GM18502 (cell line): Measurements from ENCODE around the gene TIMM50.
"Not testable (repeated sequence)": the region's sequence is repeated elsewhere in the genome, so short reads cannot be mapped to it uniquely, and the experiment has no call there.

Experiments used
- ATAC-seq: cut with Tn5 transposase; IDR thresholded peaks from one replicate; pipeline ENCODE4 v1.9.1; 2021; ENCODE audit warnings: mild to moderate bottlenecking; ENCODE audit not compliant: unreplicated experiment, poor library complexity

Gene TIMM50

DNA sequence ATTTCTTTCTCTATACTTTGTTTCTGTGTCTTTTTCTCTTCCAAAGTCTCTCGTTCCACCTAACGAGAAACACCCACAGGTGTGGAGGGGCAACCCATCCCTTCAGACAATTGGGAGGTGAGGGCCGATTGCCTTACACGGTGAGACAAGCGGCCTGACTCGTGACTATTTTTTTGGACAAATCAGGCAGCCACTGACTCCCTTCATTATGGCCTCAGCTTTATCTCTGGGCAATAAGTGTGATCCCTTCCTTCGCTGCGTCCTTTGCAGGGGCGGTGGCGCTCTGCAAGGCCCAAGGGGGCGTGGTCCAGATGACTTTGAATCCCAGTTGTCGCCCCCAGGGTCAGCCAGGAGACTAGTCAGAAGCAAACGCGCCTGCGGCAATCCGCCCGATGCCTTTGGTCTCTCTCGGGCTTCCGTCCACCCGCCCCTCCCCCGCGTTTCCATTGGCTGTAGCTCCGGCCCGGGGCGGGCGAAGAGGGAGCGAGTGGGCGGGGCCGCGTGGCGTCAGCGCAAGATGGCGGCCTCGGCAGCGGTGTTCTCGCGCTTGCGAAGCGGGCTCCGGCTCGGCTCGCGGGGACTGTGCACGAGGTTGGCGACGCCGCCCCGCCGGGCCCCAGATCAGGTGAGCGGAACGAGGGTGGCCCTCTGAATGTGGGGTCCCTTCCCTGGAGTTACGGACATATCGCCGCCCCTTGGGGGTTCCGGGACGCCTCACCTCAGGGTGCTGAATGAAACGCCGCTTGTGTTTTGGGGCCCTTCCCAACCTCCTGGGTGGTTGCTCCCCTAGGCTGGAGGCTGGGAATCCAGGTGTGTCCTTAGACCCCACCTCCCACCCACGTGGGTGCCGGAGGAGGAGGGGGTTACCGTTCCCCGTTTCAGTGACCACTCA, at the start of gene TIMM50:
TIMM50 (plus strand) TSS at position 502 of the 892 bp plus-strand sequence; CDS start at position 518, 16 bp downstream.
- ATAC-seq = peak; percentile 88

DNA sequence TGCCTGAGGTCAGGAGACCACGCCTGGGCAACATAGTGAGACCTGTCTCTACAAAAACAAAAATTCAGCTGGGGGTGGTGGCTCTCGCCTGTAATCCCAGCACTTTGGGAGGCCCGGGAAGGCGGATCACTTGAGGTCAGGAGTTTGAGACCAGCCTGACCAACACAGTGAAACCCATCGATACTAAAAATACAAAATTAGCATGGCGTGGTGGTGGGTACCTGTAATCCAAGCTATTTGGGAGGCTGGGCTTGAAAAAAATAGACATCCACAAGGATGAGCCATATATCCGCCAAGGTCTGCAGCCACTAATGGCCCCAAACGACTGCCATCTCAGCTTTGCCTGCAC, 48.0 kb upstream of the TIMM50 start:
- ATAC-seq = no peak

- ATAC-seq = no peak
Observed at GRCh38 chr19:39433480-39434079, 47.1 kb upstream of the TIMM50 start.

- no peak for ATAC-seq
Observed at GRCh38 chr19:39434123-39435076, 46.2 kb upstream of the TIMM50 start.

DNA sequence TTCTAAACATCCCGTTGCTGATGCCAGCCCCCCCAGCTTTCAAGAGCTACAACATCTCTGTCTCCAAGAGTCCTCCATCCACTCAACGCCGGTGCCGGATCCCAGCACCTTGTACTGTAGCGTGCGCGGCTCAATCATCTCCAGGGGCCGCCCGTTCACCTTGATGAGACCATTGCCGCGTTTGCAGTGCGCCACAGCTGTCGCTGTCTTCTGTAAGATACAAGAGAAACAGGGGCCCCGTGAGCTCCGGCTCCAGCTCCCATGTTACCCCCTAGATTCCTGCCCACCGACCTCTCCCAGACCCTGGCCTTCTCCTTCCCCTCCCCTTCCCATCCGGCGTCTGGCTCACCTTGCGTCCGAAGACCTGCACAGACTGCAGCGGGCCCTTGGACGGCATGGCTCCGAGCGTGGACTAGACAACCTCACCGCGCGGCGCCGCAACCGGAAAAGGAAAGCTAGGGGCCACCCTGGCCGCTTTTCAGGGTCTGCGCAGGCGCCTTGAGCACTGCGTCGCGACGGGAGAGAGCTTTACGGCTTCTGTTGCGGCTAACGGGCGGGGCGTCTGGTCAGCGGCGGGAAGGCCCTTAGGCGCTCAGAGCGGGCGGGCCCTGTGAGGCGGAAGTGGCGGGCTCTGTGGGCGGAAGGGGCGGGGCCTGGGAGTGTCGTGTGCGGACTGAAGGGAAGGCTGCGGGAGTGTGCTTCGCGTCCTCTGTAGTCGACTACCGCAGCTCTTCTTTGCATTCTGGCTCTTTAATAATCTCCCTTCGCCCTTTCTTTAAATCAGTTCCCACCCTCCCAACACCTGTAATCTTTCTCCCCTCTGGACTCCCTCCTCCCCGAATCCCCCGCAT, 44.9 kb upstream of the TIMM50 start, which contains the start of gene RPS16:
RPS16 (minus strand) TSS at position 451 of the 851 bp plus-strand sequence; CDS start at position 397, 54 bp downstream.
- peak; percentile 71 for ATAC-seq

- no peak for ATAC-seq
Observed at GRCh38 chr19:39436350-39436716, 44.3 kb upstream of the TIMM50 start.

GRCh38 chr19:39438270-39438934, 42.2 kb upstream of the TIMM50 start:
- ATAC-seq = no peak

- ATAC-seq = no peak
Observed at GRCh38 chr19:39444598-39445195, 35.9 kb upstream of the TIMM50 start.

- peak; percentile 89 for ATAC-seq
Observed at GRCh38 chr19:39445196-39446111, 35.2 kb upstream of the TIMM50 start, which contains the start of gene SUPT5H. SUPT5H (plus strand) TSS chr19:39445582; CDS start chr19:39445891, 309 bp downstream.

DNA sequence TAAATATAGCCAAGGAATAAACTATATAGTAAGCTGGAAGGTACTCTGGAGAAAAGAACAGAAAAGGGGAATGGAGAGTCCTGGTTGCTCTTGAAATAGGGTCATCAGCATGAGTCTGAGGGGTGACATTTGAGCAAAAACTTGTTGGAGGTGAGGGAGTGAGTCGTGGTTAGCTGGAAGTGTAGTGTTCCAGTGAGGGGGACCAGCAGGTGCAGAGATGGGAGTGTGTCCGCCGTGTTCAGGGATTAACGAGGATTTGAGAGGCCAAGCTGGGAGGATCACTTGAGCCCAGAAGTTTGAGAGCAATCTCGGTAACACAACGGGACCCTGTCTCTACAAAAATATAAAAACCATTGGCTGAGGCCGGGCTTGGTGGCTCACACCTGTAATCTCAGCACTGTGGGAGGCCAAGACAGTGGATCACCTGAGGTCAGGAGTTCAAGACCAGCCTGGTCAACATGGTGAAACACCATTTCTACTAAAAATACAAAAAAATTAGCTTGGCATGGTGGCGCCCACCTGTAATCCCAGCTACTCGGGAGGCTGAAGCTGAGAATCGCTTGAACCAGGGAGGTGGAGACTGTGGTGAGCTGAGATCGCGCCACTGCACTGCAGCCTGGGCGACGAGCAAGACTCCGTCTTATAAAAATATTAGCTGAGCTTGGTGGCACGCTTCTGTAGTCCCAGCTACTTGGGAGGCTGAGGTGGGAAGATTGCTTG, 34.1 kb upstream of the TIMM50 start:
- no peak for ATAC-seq

DNA sequence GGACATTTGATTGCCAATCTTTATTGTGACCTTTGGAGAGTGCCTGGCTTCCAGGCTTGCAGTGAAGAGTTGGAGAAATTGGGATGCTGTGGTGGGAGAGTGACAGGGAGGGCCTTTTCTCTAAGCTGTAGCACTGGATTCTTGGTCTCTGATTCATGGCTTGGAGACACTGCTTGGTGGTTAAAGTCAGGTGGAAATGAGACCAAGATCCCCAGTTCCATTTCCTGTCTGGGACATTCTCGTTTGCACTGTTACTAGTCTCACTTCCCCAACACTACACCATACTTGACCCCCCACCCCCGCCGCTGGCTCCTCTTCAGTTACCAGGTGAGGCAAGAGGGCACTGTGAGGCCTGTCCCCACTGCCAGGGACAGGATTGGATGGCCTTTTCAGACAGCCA, 32.4 kb upstream of the TIMM50 start:
- ATAC-seq = no peak

DNA sequence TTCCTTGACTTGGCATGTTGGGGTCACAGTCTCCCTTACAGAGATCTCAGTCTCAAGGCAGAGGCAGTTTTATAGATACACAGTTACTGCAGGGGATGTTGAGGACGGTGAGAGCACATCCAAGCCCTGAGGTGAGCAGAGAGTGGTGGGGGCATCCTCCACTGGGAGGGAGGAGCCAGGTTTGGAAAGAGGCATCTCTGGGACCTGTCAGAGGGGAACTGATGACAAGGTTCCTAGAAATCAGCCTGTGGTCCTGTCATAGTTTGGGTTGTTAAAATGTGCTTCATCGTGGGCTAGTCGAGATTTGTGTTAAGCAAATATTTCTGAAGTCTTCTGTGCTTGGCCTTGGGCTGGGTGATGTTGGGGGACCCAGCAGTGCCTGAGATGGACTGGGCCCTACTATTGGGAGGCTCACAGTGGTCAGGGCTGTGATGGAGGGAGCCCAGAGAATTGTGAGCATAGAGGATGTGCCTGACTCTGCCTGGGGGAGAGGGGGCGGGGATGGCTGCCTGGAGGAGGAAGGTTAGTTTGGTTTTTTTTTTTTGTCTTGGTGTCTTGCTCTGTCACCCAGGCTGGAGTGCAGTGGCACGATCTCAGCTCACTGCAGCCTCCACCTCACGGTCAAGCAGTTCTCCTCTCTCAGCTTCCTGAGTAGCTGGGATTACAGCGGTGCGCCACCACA, 31.4 kb upstream of the TIMM50 start:
- ATAC-seq = no peak

GRCh38 chr19:39451257-39451656, 29.4 kb upstream of the TIMM50 start:
- not testable (repeated sequence) for ATAC-seq

DNA sequence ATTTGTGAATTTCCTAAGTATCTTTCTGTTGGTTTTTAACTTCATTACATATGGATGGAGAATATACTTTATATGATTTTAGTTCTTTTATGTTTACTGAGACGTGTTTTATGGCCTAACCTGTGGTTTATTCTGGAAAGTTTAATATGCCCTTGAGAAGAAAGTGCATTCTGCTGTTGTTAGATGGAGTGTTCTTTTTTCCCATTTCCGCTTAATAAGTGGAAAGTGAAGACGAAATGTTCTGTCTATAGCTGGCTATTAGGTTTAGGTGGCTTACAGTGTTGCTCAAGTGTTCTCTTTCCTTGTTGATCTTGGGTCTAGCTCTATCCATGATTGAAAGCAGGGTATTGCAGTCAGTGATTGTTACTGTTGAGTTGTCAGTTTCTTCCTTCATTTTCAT, 17.2 kb upstream of the TIMM50 start:
- ATAC-seq = no peak

DNA sequence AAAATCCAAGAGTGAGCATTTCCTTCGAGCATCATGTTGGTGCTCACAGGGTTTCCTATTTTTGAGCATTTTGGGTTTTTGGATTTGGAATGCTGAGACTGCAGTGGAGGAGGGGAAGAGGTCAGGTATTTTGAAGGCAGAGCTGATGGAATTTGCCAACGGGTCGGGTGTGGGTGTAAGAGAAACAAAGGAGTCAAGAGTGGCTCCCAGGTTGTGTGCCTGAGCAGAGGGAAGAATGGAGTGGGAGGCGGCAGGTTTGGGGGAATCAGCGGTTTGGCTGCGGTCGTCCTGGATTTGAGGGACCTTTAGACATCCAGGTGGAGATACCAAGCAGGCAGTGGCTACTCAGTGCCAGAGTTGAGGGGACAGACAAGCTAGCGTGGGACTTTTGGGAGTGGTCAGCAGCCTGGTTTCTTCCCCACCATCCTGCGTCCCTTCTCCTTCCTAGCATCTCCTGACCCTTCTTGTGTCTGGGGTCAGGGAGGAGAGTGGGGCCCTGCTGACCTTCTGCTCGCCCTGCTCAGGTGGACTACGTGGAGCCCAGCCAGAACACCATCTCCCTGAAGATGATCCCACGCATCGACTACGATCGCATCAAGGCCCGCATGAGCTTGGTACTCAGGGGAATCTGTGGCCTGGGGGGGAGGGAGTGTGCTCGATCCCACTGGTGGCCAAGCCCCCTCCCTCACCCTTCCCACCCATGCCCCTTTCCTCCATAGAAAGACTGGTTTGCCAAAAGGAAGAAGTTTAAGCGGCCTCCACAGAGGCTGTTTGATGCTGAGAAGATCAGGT, 14.5 kb upstream of the TIMM50 start:
- no peak for ATAC-seq

DNA sequence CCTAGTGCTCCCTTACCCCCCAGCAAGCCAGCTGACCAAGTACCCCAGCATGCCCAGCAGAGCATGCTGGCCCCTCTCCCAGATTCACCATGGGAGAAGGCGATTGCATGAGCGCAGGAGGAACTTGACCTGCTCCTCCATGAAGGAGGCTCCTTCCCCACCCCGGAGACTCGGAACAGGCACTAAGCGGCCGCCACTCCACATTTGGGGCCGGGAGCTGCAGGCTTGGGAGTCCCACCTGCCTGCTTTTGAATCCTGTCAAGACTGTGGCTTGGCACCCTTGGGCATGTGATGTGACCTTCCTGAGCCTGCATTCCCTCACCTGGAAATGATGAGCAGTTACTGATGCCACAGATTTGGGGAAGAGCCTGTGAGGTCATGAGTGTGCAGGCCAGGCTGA, 12.7 kb upstream of the TIMM50 start:
- ATAC-seq = no peak
